HepG2 (cell line): ENCODE data around the gene DHRS4L2. TPM values are rescaled to one million over a fixed set of nuclear protein-coding genes. Genes with fewer than 3 reads are reported as not detected.
"Not testable (repeated sequence)": the region's sequence is repeated elsewhere in the genome, so short reads cannot be mapped to it uniquely, and the experiment has no call there.

Source experiments
- ARID5B ChIP-seq: IDR thresholded peaks from 2 replicates; pipeline ENCODE4 v1.4.0; 2020; ENCODE audit warnings: mild to moderate bottlenecking, missing genetic modification reagents
- FOXP4 ChIP-seq: sonication (generic); formaldehyde crosslinking; IDR thresholded peaks from 2 replicates; pipeline ENCODE4 v1.4.0; 2020; ENCODE audit warnings: missing genetic modification reagents
- GABPA ChIP-seq, 2 experiments: IDR thresholded peaks; 2 replicates each; pipeline ENCODE4 v1.6.1; 2011 to 2016; ENCODE audit warnings: low read depth in 2 of 2, low read length in 1 of 2, missing biosample characterization in 1 of 2, missing genetic modification characterization in 1 of 2
- HHEX ChIP-seq: IDR thresholded peaks from 2 replicates; pipeline ENCODE4 v1.6.1; 2016; ENCODE audit warnings: control low read depth
- HINFP ChIP-seq: sonication (generic); formaldehyde crosslinking; IDR thresholded peaks from 2 replicates; pipeline ENCODE4 v1.4.0; 2020; ENCODE audit warnings: low read depth, mild to moderate bottlenecking, missing genetic modification reagents
- HNF1B ChIP-seq: sonication (generic); formaldehyde crosslinking; IDR thresholded peaks from 2 replicates; pipeline ENCODE4 v1.5.1; 2020; ENCODE audit warnings: mild to moderate bottlenecking, moderate library complexity, missing genetic modification reagents
- HOXA3 ChIP-seq: sonication (generic); formaldehyde crosslinking; IDR thresholded peaks from 2 replicates; pipeline ENCODE4 v1.5.0; 2020; ENCODE audit warnings: missing genetic modification reagents
- HOXA5 ChIP-seq: sonication (generic); formaldehyde crosslinking; IDR thresholded peaks from 2 replicates; pipeline ENCODE4 v1.4.0; 2020; ENCODE audit warnings: missing genetic modification reagents
- LCORL ChIP-seq, 2 experiments: fragments of 450-650 bp in 1 of 2; sonication (generic) in 1 of 2; formaldehyde crosslinking in 1 of 2; IDR thresholded peaks; 2 replicates each; pipeline versions ENCODE4 v1.5.0 to v1.6.1; 2017 to 2020; ENCODE audit warnings: antibody characterized with exemption in 1 of 2, missing genetic modification reagents in 1 of 2
- MED1 ChIP-seq: sonication (generic); formaldehyde crosslinking; IDR thresholded peaks from 2 replicates; pipeline ENCODE4 v1.4.0; 2020; ENCODE audit warnings: missing genetic modification reagents
- PITX1 ChIP-seq: sonication (generic); formaldehyde crosslinking; IDR thresholded peaks from 2 replicates; pipeline ENCODE4 v1.5.1; 2020; ENCODE audit warnings: mild to moderate bottlenecking, missing genetic modification reagents
- ZFX ChIP-seq: sonication (generic); formaldehyde crosslinking; IDR thresholded peaks from 2 replicates; pipeline ENCODE4 v1.4.0; 2020; ENCODE audit warnings: mild to moderate bottlenecking, low read depth, missing genetic modification reagents, moderate library complexity
- ZMYM3 ChIP-seq: sonication (generic); formaldehyde crosslinking; IDR thresholded peaks from 2 replicates; pipeline ENCODE4 v1.5.1; 2020; ENCODE audit warnings: mild to moderate bottlenecking, missing genetic modification reagents
- ZNF12 ChIP-seq: sonication (generic); formaldehyde crosslinking; IDR thresholded peaks from 2 replicates; pipeline ENCODE4 v1.5.0; 2020; ENCODE audit warnings: missing genetic modification reagents
- ZNF629 ChIP-seq: sonication (generic); formaldehyde crosslinking; conservative IDR thresholded peaks from 2 replicates; pipeline ENCODE4 v1.5.0; 2020; ENCODE audit warnings: missing genetic modification reagents
- ZNF788 ChIP-seq: sonication (generic); formaldehyde crosslinking; IDR thresholded peaks from 2 replicates; pipeline ENCODE4 v1.5.0; 2020; ENCODE audit warnings: mild to moderate bottlenecking, missing genetic modification reagents, borderline replicate concordance
- polyA plus RNA-seq, 8 experiments: library from polyadenylated mRNA; depleted of rRNA in 3 of 8; stranded (reverse) in 7 of 8; unstranded in 1 of 8; fragments of >200 nt; fragmentation: Illumina TruSeq in 4 of 8; extraction: Trizol in 4 of 8; gene quantifications; 2 replicates each; pipeline versions ENCODE4 v1.2.1 to v1.2.3, GENCODE V29; 2011 to 2016; ENCODE audit warnings: low read depth in 4 of 8, missing spikeins in 1 of 8, mixed read lengths in 1 of 8; ENCODE audit not compliant: insufficient read depth in 1 of 8
- total RNA-seq, 5 experiments: library from RNA; depleted of rRNA; stranded (reverse); fragments of >200 nt; fragmentation: Illumina TruSeq; extraction: Trizol; gene quantifications; 2 replicates each; pipeline ENCODE4 v1.2.3, GENCODE V29; 2016; ENCODE audit warnings: low read depth in 1 of 5

DHRS4L2 gene
- total and polyA plus RNA-seq, 2 of the 13 experiments (the other 11 are each of a cell fraction or from before 2014, with no cell fraction given) = 24.7 to 38.2 TPM

- peak; percentile 50; the same call in 1 of the 2 replicates for TF ChIP-seq PITX1 (CRISPR knock-in tag)
- peak; percentile 80 for TF ChIP-seq MED1 (CRISPR knock-in tag)
- 0 out of 2 replicates have a peak, but pooled peaks have one; percentile 23 for TF ChIP-seq HOXA3
- peak; percentile 78 for TF ChIP-seq ZNF12
- TF ChIP-seq HINFP (CRISPR knock-in tag) = 0 out of 2 replicates have a peak, but pooled peaks have one; percentile 61
- TF ChIP-seq HHEX (CRISPR knock-in tag) = 0 out of 2 replicates have a peak, but pooled peaks have one; percentile 29
- TF ChIP-seq ZMYM3 (CRISPR knock-in tag) = peak; percentile 66; the same call in 1 of the 2 replicates
- peak; percentile 63; the same call in 1 of the 2 replicates for TF ChIP-seq FOXP4 (CRISPR knock-in tag)
- TF ChIP-seq ZNF629 (CRISPR knock-in tag) = 0 out of 2 replicates have a peak, but pooled peaks have one; percentile 21
- TF ChIP-seq ZFX = 0 out of 2 replicates have a peak, but pooled peaks have one; percentile 31
- not testable (repeated sequence) for TF ChIP-seq GABPA (IDR thresholded peaks at IDR 0.05; ENCODE audit: low read depth, low read length); LCORL (IDR thresholded peaks at IDR 0.05)
- TF ChIP-seq GABPA (CRISPR knock-in tag; IDR thresholded peaks at IDR 0.05; ENCODE audit: low read depth) = 0 out of 2 replicates have a peak, but pooled peaks have one; percentile 22
- peak; percentile 44; the same call in 1 of the 2 replicates for TF ChIP-seq LCORL (CRISPR knock-in tag; IDR thresholded peaks at IDR 0.05)
- 0 out of 2 replicates have a peak, but pooled peaks have one; percentile 49 for TF ChIP-seq HOXA5
- TF ChIP-seq ARID5B (CRISPR knock-in tag) = peak; percentile 83
- 0 out of 2 replicates have a peak, but pooled peaks have one; percentile 30 for TF ChIP-seq ZNF788 (CRISPR knock-in tag)
- TF ChIP-seq HNF1B (CRISPR knock-in tag) = 0 out of 2 replicates have a peak, but pooled peaks have one; percentile 84
These were observed 36.2 kb downstream of the DHRS4L2 start (continued) for GRCh38 chr14:24024939-24025418.
